ENCODE results near the gene SHLD2.
"Not testable (repeated sequence)": the region's sequence is repeated elsewhere in the genome, so short reads cannot be mapped to it uniquely, and the experiment has no call there.

Gene SHLD2, protein sequence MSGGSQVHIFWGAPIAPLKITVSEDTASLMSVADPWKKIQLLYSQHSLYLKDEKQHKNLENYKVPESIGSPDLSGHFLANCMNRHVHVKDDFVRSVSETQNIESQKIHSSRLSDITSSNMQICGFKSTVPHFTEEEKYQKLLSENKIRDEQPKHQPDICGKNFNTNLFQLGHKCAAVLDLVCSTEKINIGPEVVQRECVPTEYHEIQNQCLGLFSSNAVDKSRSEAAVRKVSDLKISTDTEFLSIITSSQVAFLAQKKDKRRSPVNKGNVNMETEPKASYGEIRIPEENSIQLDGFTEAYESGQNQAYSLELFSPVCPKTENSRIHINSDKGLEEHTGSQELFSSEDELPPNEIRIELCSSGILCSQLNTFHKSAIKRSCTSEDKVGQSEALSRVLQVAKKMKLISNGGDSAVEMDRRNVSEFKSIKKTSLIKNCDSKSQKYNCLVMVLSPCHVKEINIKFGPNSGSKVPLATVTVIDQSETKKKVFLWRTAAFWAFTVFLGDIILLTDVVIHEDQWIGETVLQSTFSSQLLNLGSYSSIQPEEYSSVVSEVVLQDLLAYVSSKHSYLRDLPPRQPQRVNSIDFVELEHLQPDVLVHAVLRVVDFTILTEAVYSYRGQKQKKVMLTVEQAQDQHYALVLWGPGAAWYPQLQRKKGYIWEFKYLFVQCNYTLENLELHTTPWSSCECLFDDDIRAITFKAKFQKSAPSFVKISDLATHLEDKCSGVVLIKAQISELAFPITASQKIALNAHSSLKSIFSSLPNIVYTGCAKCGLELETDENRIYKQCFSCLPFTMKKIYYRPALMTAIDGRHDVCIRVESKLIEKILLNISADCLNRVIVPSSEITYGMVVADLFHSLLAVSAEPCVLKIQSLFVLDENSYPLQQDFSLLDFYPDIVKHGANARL

DNA sequence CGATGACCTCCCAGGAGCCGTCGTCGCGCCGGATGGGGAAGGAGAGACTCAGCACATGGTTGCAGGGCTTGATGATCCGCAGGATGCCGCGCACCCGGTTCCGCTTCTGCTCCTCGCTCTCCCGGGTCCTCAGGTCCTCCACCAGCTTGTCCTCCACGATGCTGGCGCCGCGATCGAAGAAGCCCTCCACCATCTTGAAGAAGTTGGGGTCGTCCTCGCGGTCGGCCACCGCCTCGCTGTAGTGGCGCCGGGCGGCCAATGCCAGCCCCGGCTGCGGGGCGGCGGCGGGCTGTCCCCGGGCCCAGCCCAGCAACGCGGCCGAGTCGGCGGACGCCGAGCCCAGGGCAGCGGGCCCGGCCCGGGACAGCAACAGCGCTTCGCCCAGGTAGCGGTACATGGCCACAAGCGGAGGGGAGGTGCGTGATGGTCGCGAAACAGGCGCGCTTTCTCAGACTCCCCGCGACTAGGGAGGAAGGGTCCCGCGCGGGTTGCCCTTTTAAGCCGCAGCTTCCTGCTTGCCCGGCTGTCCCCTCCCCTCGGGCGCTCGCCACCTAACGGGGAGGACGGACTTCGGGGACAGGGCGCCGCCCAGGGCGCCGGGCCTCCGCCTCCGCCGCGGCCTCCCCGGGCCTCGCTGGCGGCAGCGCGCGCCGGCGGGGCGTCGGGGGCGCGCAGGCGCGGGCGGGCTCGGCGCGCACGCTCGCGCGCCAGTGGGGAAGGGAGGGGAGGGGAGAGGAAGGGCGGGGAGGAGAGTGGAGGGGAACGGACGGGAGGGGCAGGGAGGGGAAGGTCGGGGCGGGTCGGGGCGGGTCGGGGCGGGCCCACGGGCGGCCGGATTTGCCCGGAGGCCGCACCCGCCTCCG lies at the start of gene SHLD2, which contains the start of gene GLUD1:
Gene SHLD2 (plus strand): TSS at position 834 of the 863 bp plus-strand sequence. CDS start 56,149 bp downstream, outside the sequence.
Gene GLUD1 (minus strand): TSS at position 471 of the 863 bp plus-strand sequence. CDS start 74 bp downstream, at position 397.
- H3K27ac ChIP-seq, result peak within 1 kb of the TSS; percentile 91 to 100 (median 99)
- peak within 1 kb of the TSS; percentile 75 to 89 (median 81) for H3K4me3 ChIP-seq

DNA sequence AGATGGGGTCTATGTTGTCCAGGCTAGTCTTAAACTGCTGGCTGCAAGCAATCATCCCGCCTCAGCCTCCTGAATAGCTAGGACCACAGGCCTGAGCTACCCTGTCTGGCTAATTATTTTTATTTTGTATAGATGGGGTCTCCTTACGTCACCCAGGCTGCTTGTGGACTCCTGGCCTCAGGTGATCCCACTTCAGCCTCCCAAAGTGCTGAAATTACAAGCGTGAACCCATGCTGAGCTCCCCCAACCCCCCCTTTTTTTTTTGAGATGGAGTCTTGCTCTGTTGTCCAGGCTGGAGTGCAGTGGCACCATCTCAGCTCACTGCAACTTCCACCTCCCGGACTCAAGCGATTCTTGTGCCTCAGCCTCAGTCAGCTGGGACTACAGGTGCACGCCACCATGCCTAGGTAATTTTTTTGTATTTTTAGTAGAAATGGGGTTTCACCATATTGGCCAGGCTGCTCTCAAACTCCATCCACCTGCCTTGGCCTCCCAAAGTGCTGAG lies 49.5 kb upstream of the SHLD2 start:
- no peak overlapping the region for H3K27ac ChIP-seq
- H3K4me3 ChIP-seq, result no peak overlapping the region

DNA sequence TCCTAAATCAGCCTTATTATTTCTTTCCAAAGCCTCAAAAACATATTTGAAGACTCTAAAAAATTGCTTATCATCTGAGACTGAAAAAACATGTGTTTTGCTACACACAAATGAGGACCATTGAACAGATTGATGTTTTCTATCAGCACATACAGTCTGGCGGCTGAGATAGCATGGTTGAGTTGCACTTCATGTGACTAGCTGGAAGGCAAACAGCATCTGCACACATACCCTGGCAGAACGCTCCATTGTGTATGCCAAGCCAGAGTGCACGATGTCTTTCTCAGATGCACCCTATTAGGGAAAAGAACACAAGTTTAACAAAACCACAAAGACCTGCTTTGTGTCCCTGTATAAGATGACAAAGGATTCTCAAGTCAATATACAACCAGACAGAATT lies 41.9 kb upstream of the SHLD2 start:
- Histone ChIP-seq H3K4me3 (no peak overlapping the region), H3K27ac (peak overlapping the region in 1 of 21 experiments; percentile 17)

DNA sequence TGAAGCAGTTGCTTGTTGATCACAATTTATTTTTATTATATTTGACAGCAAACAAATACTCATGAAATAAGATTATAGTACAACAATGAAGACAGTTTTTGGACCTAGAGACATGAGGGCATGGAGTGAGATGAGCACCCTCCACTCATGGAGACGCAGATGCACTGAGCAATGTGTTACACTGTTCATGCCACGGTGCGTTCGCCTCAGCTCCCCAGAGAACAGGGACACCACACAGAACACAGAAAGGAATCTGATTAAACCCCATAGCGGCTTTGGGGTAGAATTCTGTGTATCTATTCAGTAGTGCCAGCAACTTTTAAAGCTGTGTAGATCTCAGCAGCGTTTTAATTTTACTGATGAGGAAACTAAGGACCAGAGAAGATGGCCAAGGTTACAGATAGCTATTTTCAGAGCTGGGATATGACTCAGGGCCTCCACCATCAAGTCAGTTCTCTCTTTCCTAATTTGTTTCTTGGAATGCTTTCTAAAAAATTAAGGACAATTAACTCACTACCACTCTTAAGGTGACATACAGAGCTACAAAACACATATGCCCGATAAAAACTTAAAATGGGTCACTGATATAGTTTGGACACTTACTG lies 41.3 kb upstream of the SHLD2 start:
- H3K27ac ChIP-seq, result peak overlapping the region in 4 of 21 experiments; percentile 7 to 64 (median 16)
- no peak overlapping the region for H3K4me3 ChIP-seq

DNA sequence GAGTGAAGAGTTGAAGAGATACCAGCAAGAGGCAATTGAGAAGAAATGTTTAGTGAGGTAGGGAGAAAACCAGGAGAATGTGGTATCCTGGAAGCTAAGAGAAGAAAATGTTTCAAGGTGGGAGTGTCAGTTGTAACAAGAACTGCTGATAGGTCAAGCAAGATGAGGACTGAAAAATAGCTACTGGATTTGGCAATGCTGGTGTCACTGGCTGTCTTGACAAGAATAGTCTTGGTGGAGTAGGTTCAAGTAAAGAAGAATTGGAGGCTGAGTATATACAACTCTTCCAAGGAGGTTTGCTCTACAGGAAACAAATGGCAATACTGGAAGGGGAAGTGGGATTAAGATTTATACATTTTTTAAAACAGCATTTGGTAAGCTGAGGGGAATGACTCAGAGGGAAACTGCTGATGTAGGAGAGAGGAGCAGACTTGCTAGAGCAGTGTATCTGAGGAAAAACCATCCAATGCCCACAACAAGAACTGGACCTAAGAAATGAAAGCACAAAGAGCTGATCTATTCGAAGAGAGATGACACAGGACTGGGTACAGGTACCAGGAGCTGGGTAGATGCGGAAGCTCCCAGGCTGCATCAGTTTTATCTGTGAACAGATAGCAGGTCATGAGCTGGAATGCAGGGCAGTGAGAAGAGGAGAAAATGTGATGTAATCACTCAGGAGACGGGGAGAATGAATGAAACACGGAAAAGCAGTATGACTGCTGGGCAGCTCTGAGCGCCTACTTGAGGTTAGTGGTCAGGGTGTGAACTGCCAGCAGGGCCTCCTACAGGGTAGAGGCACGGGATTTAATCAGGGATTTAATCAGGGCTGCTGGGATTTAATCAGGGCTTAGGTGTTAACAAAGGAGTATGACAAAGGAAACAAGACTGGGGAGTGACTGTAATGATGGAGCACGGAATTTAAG lies 40.4 kb upstream of the SHLD2 start:
- no peak overlapping the region for H3K4me3 ChIP-seq
- H3K27ac ChIP-seq, result peak overlapping the region in 12 of 21 experiments; percentile 0 to 68 (median 43)

DNA sequence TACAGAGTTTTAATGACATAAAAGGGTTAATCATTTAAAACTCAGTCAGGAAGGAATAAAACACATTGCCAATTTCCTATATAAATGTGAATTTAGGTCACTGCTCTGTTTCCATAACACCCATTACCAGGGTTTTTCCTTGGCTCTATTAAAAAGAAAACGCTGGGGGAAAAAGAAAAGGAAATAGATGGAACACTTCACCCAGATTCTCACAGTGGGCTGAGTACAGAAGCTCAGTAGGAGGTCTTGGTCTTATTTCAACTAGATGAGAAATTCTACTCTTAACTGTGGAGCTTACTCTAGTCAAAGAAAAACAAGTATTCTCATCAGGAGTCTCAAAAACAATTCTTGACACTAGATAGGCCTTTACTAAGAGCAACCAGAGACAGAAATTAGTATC lies 36.8 kb upstream of the SHLD2 start:
- H3K4me3 ChIP-seq, result no peak overlapping the region
- no peak overlapping the region for H3K27ac ChIP-seq

DNA sequence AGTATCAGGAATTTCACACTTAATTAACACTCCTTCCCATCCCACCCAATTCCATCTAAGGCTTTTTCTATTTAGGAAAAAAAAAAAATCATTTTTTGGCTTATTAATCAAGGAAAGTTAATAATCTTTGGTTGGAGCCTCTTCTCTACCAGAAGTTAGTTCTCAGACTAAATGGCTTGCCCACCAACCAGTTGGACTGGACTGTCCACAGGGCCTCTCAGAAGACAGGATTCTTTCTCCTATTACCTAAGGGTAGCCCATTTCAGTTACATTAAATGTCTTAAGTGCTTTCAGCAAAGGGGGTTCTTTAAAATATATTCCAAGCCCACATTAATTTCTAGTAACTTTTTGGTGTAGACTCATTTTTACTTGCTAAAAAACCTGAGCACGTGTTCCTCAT lies 35.6 kb upstream of the SHLD2 start:
- H3K4me3 ChIP-seq, result no peak overlapping the region
- no peak overlapping the region for H3K27ac ChIP-seq

DNA sequence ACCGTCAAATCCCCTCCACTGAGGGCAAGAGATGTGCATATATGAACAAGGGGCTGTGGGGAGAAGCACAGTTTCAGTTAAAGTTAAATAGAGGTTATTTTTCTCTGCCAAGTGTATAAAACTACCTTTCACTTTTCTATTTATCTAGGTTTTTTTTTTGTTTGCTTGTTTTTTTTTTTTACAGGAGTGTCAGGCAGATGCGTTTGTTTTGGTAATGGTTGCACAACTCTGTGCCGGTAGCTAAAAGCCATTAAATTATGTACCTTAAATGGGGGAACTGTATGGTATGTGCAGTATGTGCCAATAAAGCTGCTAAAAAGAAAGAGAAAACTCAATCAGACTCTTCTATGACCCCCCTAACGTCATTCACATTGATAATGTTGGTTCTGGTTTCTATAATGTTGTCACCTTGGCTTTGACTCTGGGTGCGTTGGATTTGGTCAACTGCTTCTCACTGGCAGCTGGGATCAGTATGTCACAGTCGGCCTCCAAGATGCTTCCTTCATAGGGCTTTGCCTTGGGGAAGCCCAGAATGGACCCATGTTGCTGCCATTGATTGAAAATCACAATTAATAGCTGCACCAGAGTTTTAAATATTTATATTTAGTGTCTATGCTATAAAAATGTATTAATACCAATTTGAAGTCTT lies 34.6 kb upstream of the SHLD2 start:
- no peak overlapping the region for H3K27ac ChIP-seq
- H3K4me3 ChIP-seq, result no peak overlapping the region

DNA sequence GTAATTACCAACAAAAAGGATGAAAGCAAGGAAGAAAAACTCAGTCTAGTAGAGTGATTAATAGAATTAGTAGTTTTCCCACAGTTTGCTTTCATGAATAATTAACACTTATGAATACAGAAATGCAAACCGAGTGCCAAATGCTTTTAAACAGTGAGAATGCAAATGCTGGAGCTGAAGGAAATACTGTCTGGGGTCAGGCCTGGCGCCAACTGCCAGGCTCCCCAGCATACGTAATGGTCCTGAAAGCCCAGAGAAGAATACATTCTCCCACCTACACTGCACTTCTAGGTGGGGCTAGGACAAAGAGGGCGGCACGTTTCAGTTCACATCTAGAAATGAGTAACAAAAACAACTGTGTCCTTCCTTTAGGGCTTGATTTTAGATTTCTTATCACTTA lies 30.4 kb upstream of the SHLD2 start:
- no peak overlapping the region for H3K4me3 ChIP-seq
- no peak overlapping the region for H3K27ac ChIP-seq

DNA sequence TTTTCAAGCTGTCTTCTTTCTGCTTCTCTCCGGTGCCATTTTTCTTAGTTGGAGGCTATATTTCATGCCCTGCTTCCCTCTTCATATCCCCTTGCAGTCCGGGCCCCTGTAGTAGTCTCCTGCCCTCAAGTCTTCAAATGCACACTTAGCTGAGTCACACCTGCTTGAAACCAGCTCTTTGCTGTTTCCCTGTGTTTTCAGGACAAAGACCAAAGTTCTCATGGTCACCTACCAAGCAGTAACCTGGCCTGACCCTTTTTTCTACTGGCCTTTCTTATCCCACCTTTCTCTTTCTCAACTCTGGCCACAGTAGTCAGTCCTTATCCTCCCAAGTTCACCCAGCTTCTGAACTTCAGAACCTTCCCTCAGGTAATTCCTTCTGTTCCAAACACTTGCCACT lies 28.8 kb upstream of the SHLD2 start:
- no peak overlapping the region for H3K27ac ChIP-seq
- H3K4me3 ChIP-seq, result no peak overlapping the region

DNA sequence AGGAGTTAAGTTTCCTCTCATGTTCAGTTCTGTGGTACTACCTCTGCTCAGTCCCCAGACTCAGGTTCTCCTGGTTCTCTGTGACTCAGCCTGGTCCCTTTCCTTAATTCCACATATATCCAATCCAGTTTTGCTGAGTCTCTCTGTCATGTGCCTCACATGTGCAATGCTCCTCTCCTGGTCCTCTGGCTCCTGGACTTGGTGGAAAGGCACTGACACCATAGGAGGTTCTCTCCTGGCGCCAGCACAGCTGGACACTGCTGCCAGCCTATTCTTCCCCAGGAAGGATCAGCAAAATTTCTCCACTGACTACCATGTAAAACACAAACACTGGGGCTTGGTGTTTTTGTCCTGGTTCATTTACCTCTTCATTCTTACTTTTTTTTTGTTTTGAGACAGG lies 28.1 kb upstream of the SHLD2 start:
- H3K27ac ChIP-seq, result no peak overlapping the region

DNA sequence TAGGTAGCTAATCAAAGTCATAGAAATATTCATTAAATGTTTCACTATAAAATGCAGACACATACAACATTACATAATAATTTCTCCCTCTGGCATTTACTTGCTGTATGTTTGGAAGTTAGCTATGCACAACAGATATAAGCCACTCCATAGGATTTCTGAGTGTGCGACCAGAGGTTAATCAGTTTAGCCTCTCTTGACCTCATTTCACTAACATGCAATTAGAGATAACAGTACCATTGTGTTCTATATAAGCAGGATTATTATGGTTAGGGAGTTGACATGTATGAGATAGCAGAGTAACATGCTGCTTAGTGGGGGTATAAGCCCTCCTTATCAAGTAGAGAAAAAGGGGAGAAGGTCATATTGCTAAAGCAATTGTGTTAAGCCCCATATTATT lies 26.7 kb upstream of the SHLD2 start:
- H3K4me3 ChIP-seq, result no peak overlapping the region
- no peak overlapping the region for H3K27ac ChIP-seq

More for the DNA sequence above, 28.1 kb upstream of the SHLD2 start:
- H3K4me3 ChIP-seq, result no peak overlapping the region

DNA sequence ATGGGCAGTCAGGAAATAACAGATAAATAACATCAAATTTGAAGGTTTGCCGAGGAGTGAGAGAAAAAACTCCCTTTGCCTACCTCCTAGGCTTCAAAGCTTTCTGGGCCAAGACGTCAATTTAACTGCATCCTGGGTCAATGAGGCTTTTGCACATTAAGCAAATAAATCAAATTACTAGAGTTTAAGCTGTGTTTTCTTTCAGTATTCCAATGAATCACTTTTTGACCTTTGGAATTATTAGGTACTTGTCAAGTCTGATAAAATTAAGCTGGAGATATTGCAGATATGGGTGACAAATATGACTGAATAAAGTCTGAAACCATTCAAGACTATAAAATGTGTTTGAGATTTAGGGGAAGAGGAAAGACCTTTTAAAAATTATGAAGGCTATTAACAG lies 22.6 kb upstream of the SHLD2 start:
- Histone ChIP-seq H3K27ac (no peak overlapping the region), H3K4me3 (no peak overlapping the region)

DNA sequence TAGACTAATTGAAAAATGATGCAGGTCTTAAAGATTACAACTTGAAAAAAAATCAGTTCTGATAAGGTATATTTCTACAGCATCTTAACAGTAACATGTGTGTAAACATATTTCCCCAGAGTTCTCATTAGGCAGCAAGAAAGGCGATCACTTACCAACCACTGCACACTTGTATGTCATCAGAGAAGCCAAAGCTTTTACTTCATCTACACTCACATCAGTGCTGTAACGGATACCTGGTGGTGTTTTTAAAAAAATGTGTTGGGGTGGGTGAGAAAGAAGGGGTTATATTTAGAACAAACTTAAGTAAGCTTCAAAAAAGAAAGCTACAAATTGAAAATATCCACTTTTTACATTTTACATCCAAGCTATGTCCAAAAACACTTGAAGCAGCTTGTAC lies 18.6 kb upstream of the SHLD2 start:
- H3K4me3 ChIP-seq, H3K27ac ChIP-seq: not testable (repeated sequence)

DNA sequence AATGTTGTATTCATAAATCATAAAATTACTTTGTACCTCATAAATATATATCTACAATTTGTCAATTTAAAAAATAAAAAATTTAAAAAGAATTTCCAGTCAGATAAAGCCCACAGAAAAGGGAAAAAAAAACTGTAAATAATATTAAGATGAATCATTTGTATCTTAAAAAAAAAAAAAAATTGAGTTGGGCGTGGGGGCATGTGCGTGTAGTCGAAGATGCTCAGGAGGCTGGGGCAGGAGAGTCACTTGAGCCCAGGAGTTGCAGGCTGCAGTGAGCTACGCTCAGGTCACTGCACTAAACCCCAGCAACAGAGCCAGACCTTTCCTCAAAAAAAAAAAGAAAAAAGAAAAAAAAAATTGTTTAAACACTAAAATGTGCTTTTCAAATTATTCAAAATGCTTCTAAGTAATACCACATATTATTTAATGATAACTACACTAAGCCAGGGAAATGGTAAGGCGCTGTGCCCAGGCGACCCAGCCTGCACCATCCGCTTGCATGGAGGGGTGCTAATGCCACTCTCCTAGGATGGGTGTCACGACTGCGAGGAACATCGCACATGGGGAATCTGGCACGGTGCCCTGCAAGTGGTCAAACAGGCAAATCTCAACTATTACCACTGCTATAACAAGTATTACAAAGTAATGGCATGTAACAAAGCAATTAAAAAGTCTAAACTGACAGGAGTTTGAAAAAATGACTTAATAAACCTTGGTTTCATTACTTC lies 15.7 kb upstream of the SHLD2 start:
- peak overlapping the region in 1 of 21 experiments; percentile 17 for H3K27ac ChIP-seq
- no peak overlapping the region for H3K4me3 ChIP-seq

DNA sequence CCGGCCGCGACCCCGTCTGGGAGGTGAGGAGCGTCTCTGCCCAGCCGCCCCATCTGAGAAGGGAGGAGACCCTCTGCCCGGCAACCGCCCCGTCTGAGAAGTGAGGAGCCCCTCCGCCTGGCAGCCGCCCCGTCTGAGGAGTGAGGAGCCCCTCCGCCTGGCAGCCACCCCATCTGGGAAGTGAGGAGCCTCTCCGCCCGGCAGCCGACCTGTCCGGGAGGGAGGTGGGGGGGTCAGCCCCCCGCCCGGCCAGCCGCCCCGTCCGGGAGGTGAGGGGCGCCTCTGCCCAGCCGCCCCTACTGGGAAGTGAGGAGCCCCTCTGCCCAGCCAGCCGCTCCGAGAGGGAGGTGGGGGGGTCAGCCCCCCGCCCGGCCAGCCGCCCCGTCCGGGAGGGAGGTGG lies 14.4 kb upstream of the SHLD2 start:
- peak overlapping the region in 8 of 21 experiments; percentile 47 to 87 (median 78) for H3K27ac ChIP-seq
- H3K4me3 ChIP-seq, result not testable (repeated sequence)

DNA sequence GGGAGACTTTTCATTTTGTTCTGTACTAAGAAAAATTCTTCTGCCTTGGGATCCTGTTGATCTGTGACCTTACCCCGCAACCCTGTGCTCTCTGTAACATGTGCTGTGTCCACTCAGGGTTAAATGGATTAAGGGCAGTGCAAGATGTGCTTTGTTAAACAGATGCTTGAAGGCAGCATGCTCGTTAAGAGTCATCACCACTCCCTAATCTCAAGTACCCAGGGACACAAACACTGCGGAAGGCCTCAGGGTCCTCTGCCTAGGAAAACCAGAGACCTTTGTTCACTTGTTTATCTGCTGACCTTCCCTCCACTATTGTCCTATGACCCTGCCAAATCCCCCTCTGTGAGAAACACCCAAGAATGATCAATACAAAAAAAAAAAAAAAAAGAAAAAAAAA lies 13.4 kb upstream of the SHLD2 start:
- not testable (repeated sequence) for H3K4me3 ChIP-seq
- H3K27ac ChIP-seq, result peak overlapping the region in 11 of 21 experiments; percentile 9 to 87 (median 70)

All from skin epidermis (tissue), 12 donors.